GM23248 (cell line): ENCODE results near the gene SLC7A1. TPM values are rescaled to one million over a fixed set of nuclear protein-coding genes. Genes with fewer than 3 reads are reported as not detected.
A peak's percentile ranks its signal among the peaks of the same experiment; 100 is the strongest.

Experiments
- DNase-seq: peaks from one replicate; pipeline ENCODE4 v3.0.0-alpha.2; 2015
- H2AFZ ChIP-seq: fragments of 200-600 bp; sonication (generic); 2 replicates; pipeline ENCODE4 v1.6.1; 2016; ENCODE audit warnings: antibody characterized with exemption
- H3F3A ChIP-seq: fragments of 200-600 bp; sonication (generic); 2 replicates; pipeline ENCODE4 v1.6.1; 2016; ENCODE audit warnings: mild to moderate bottlenecking, antibody characterized with exemption, mixed run types; ENCODE audit not compliant: insufficient read depth
- H3K27ac ChIP-seq: fragments of 200-600 bp; sonication (generic); 2 replicates; pipeline ENCODE4 v1.5.1; 2016; ENCODE audit warnings: mild to moderate bottlenecking
- H3K27me3 ChIP-seq: fragments of 200-600 bp; sonication (generic); replicated peaks from 2 replicates; pipeline ENCODE4 v1.6.1; 2016; ENCODE audit warnings: mild to moderate bottlenecking; ENCODE audit not compliant: insufficient read depth
- H3K36me3 ChIP-seq: fragments of 200-600 bp; sonication (generic); 2 replicates; pipeline ENCODE4 v1.6.1; 2016; ENCODE audit warnings: low read depth, mild to moderate bottlenecking
- H3K4me1 ChIP-seq: fragments of 200-600 bp; sonication (generic); 2 replicates; pipeline ENCODE4 v1.6.1; 2016; ENCODE audit warnings: mild to moderate bottlenecking; ENCODE audit not compliant: insufficient read depth
- H3K4me2 ChIP-seq: fragments of 200-600 bp; sonication (generic); one replicate; pipeline ENCODE4 v1.6.1; 2016; ENCODE audit warnings: mild to moderate bottlenecking; ENCODE audit not compliant: unreplicated experiment
- H3K4me3 ChIP-seq: fragments of 200-600 bp; sonication (generic); 2 replicates; pipeline ENCODE4 v1.5.1; 2016; ENCODE audit warnings: mild to moderate bottlenecking
- H3K79me2 ChIP-seq: fragments of 200-600 bp; sonication (generic); 2 replicates; pipeline ENCODE4 v1.6.1; 2016; ENCODE audit warnings: mild to moderate bottlenecking; ENCODE audit not compliant: insufficient read depth
- H3K9ac ChIP-seq: fragments of 200-600 bp; sonication (generic); 2 replicates; pipeline ENCODE4 v1.6.1; 2016; ENCODE audit warnings: mild to moderate bottlenecking
- H3K9me2 ChIP-seq: fragments of 200-600 bp; sonication (generic); 2 replicates; pipeline ENCODE4 v1.6.1; 2016; ENCODE audit warnings: mixed run types, mild to moderate bottlenecking, moderate library complexity; ENCODE audit not compliant: insufficient read depth
- H3K9me3 ChIP-seq: fragments of 200-600 bp; sonication (generic); one replicate; pipeline ENCODE4 v1.6.1; 2017; ENCODE audit warnings: low read depth
- H4K20me1 ChIP-seq: fragments of 200-600 bp; sonication (generic); 2 replicates; pipeline ENCODE4 v1.6.0; 2016; ENCODE audit not compliant: insufficient read depth
- EZH2 ChIP-seq: fragments of 200-600 bp; sonication (generic); IDR thresholded peaks from 2 replicates; pipeline ENCODE4 v1.6.1; 2018; ENCODE audit warnings: antibody characterized with exemption, mild to moderate bottlenecking; ENCODE audit not compliant: insufficient read depth, poor library complexity, severe bottlenecking
- EZH2phosphoT487 ChIP-seq: fragments of 200-600 bp; sonication (generic); IDR thresholded peaks from 2 replicates; pipeline ENCODE4 v1.6.1; 2018; ENCODE audit warnings: antibody characterized with exemption, moderate library complexity, mild to moderate bottlenecking, low read depth; ENCODE audit not compliant: insufficient read depth
- WGBS, 2 experiments: methylation state at CpG; one replicate each; pipeline ENCODE4 v1.1.6; 2015 to 2017; ENCODE audit warnings: low lambda C conversion rate in 2 of 2, low coverage in 1 of 2; ENCODE audit errors: missing lambda C conversion rate in 2 of 2; 5-methylcytosine and 5-hydroxymethylcytosine counted together
- in situ Hi-C: fragments of 300-500 bp; cut with MboI; formaldehyde crosslinking; loops from 2 replicates; pipeline ENCODE4 v1.15.0; 2020
- polyA plus RNA-seq: library from polyadenylated mRNA; unstranded; fragments of >200 nt; fragmentation: Nextera tagmentation; extraction: Ambion mirVana; gene quantifications from 2 replicates; pipeline ENCODE4 v1.2.1, GENCODE V29; 2016
- total RNA-seq: library from RNA; depleted of rRNA; stranded (reverse); fragments of >200 nt; shearing (Covaris generic); gene quantifications from 2 replicates; pipeline ENCODE4 v1.2.3, GENCODE V29; 2014

The SLC7A1 gene
- total and polyA plus RNA-seq, 2 experiments from 2014 or later, result 34.7 to 38.6 TPM

GRCh38 chr13:29474991-29475390 lies 120.5 kb downstream of the SLC7A1 start:
- Histone ChIP-seq H3K27me3 (no peaks in the 10 kb centered on the region), H3K4me3 (no peak overlapping the region), H4K20me1 (no peaks in the 10 kb centered on the region), H3K79me2 (no peaks in the 10 kb centered on the region), H2AFZ (no peak overlapping the region), H3K9ac (no peak overlapping the region), H3K9me3 (no peaks in the 10 kb centered on the region), H3K4me2 (no peak overlapping the region), H3K4me1 (peaks cover 9% of the 10 kb centered on the region; the same call in 1 of the 2 replicates), H3K27ac (no peak overlapping the region), H3F3A (no peaks in the 10 kb centered on the region), H3K9me2 (no peaks in the 10 kb centered on the region), H3K36me3 (no peaks in the 10 kb centered on the region)
- peak; percentile 87 for DNase-seq
- WGBS, 2 experiments, result 20 to 29% methylated on average over 3 of the region's 3 CpGs
- TF ChIP-seq EZH2 (no peak), EZH2phosphoT487 (no peak)
- in situ Hi-C loops, result no loop called here

- in situ Hi-C loops, result no loop called here
- DNase-seq, result no peak
- Histone ChIP-seq H3K4me2 (no peak overlapping the region), H3F3A (no peaks in the 10 kb centered on the region), H4K20me1 (no peaks in the 10 kb centered on the region), H3K9me2 (no peaks in the 10 kb centered on the region), H3K79me2 (no peaks in the 10 kb centered on the region), H2AFZ (no peak overlapping the region), H3K9ac (no peak overlapping the region), H3K36me3 (no peaks in the 10 kb centered on the region), H3K9me3 (no peaks in the 10 kb centered on the region), H3K27me3 (no peaks in the 10 kb centered on the region), H3K4me1 (peaks cover 9% of the 10 kb centered on the region; the same call in 1 of the 2 replicates), H3K27ac (no peak overlapping the region), H3K4me3 (no peak overlapping the region)
- WGBS, 2 experiments, result 60 to 66% methylated on average over 4 of the region's 4 CpGs
- TF ChIP-seq EZH2, result no peak
- TF ChIP-seq EZH2phosphoT487, result no peak
Observed at GRCh38 chr13:29473166-29473565, 122.3 kb downstream of the SLC7A1 start.

GRCh38 chr13:29472332-29472961 lies 123.0 kb downstream of the SLC7A1 start:
- Histone ChIP-seq H3K27me3 (no peaks in the 10 kb centered on the region), H3K79me2 (no peaks in the 10 kb centered on the region), H2AFZ (no peak overlapping the region), H3K36me3 (no peaks in the 10 kb centered on the region), H3K9me3 (no peaks in the 10 kb centered on the region), H3K27ac (no peak overlapping the region), H4K20me1 (no peaks in the 10 kb centered on the region), H3K4me3 (no peak overlapping the region), H3K4me2 (no peak overlapping the region), H3K4me1 (peaks cover 9% of the 10 kb centered on the region; the same call in 1 of the 2 replicates), H3K9me2 (no peaks in the 10 kb centered on the region), H3F3A (no peaks in the 10 kb centered on the region), H3K9ac (no peak overlapping the region)
- in situ Hi-C loops, result no loop called here
- DNase-seq, result peak; percentile 79
- WGBS, 2 experiments, result 49 to 57% methylated on average over 6 of the region's 6 CpGs
- no peak for TF ChIP-seq EZH2
- TF ChIP-seq EZH2phosphoT487, result no peak

- in situ Hi-C loops, result no loop called here
- no peaks in the 10 kb centered on the region for H3K36me3 ChIP-seq
- no peak overlapping the region for H3K4me3 ChIP-seq
- no peak for DNase-seq
- H4K20me1 ChIP-seq, result no peaks in the 10 kb centered on the region
- H3K9me2 ChIP-seq, result no peaks in the 10 kb centered on the region
- H3K9ac ChIP-seq, result no peak overlapping the region
- no peaks in the 10 kb centered on the region for H3K9me3 ChIP-seq
- no peak overlapping the region for H3K27ac ChIP-seq
- no peak overlapping the region for H3K4me2 ChIP-seq
- H3K79me2 ChIP-seq, result no peaks in the 10 kb centered on the region
- H3K27me3 ChIP-seq, result no peaks in the 10 kb centered on the region
- whole genome bisulfite sequencing, 2 experiments, result 86 to 89% methylated on average over 9 of the region's 9 CpGs
- H2AFZ ChIP-seq, result no peak overlapping the region
- H3F3A ChIP-seq, result no peaks in the 10 kb centered on the region
- no peak for TF ChIP-seq EZH2phosphoT487
- TF ChIP-seq EZH2, result no peak
- peaks cover 9% of the 10 kb centered on the region; the same call in 1 of the 2 replicates for H3K4me1 ChIP-seq
Observed at GRCh38 chr13:29471551-29471950, 123.9 kb downstream of the SLC7A1 start.

GRCh38 chr13:29465741-29466293 lies 129.7 kb downstream of the SLC7A1 start:
- H3K36me3 ChIP-seq, result no peaks in the 10 kb centered on the region
- no peaks in the 10 kb centered on the region for H3K79me2 ChIP-seq
- H3K27ac ChIP-seq, result no peak overlapping the region
- no peak overlapping the region for H2AFZ ChIP-seq
- no peaks in the 10 kb centered on the region for H3K9me3 ChIP-seq
- H3F3A ChIP-seq, result peaks cover 9% of the 10 kb centered on the region; the same call in 1 of the 2 replicates
- H3K4me1 ChIP-seq, result peaks cover 10% of the 10 kb centered on the region
- no peaks in the 10 kb centered on the region for H3K27me3 ChIP-seq
- 76% methylated on average over 6 of the region's 6 CpGs for WGBS, 2 experiments
- no peak overlapping the region for H3K9ac ChIP-seq
- H3K4me3 ChIP-seq, result no peak overlapping the region
- H4K20me1 ChIP-seq, result no peaks in the 10 kb centered on the region
- in situ Hi-C loops, result no loop called here
- TF ChIP-seq EZH2phosphoT487 (no peak), EZH2 (no peak)
- no peak overlapping the region for H3K4me2 ChIP-seq
- peak; percentile 65 for DNase-seq
- H3K9me2 ChIP-seq, result no peaks in the 10 kb centered on the region
